Heart left ventricle (tissue), 16 donors: ENCODE results near the gene DRC1. TPM values are rescaled to one million over a fixed set of nuclear protein-coding genes. Genes with fewer than 3 reads are reported as not detected.

Experiments used
- ATAC-seq, 4 donors: fragments of 200-7000 bp; cut with Tn5 transposase; one replicate each; pipeline ENCODE4 v1.9.1; 2020 to 2022; ENCODE audit warnings: moderate library complexity in 4 of 4, mild to moderate bottlenecking in 3 of 4, moderate number of reproducible peaks in 1 of 4
- DNase-seq, 5 donors: peaks; one replicate each; pipeline ENCODE4 v3.0.0-alpha.2; 2020
- H3K27ac ChIP-seq, 12 donors: fragments of 200-600 bp; sonication (generic) in 4 of 12; one replicate each; pipeline versions ENCODE4 v1.5.0 to v1.8.0; 2016 to 2022; ENCODE audit warnings: mild to moderate bottlenecking in 2 of 12
- H3K27me3 ChIP-seq, 9 donors: fragments of 200-600 bp; sonication (generic) in 2 of 9; one replicate each; pipeline versions ENCODE4 v1.5.1 to v1.8.0; 2016 to 2022; ENCODE audit warnings: mild to moderate bottlenecking in 3 of 9
- H3K36me3 ChIP-seq, 9 donors: fragments of 200-600 bp; sonication (generic) in 2 of 9; one replicate each; pipeline versions ENCODE4 v1.5.0 to v1.8.0; 2018 to 2022; ENCODE audit warnings: mild to moderate bottlenecking in 2 of 9
- H3K4me1 ChIP-seq, 12 donors: fragments of 200-600 bp; sonication (generic) in 4 of 12; one replicate each; pipeline versions ENCODE4 v1.5.0 to v1.8.0; 2016 to 2022; ENCODE audit warnings: mild to moderate bottlenecking in 3 of 12
- H3K4me3 ChIP-seq, 12 donors: fragments of 200-600 bp; sonication (generic) in 4 of 12; one replicate each; pipeline versions ENCODE4 v1.5.0 to v1.8.0; 2017 to 2022; ENCODE audit warnings: mild to moderate bottlenecking in 9 of 12, moderate library complexity in 4 of 12
- H3K9me3 ChIP-seq, 12 donors: fragments of 200-600 bp; sonication (generic) in 4 of 12; one replicate each; pipeline versions ENCODE4 v1.5.0 to v1.8.0; 2016 to 2022; ENCODE audit warnings: mild to moderate bottlenecking in 1 of 12
- POLR2A ChIP-seq, 2 donors: fragments of 450-650 bp; IDR thresholded peaks; one replicate each; pipeline ENCODE4 v1.6.1; 2017; ENCODE audit warnings: antibody characterized with exemption in 2 of 2, mild to moderate bottlenecking in 2 of 2, moderate library complexity in 2 of 2
- WGBS, 4 donors: extraction: QIAGEN DNeasy Blood & Tissue Kit in 2 of 4; methylation state at CpG; one replicate each; pipeline versions ENCODE4 v1.1.5 to v1.1.7; 2013 to 2018; 5-methylcytosine and 5-hydroxymethylcytosine counted together
- intact Hi-C, 10 donors: fragments of 100-400 bp; cut with DNase I; formaldehyde crosslinking; loops; one replicate each; pipeline versions ENCODE4 v1.11.1 to v1.14.2; 2022
- polyA plus RNA-seq, 2 donors: library from polyadenylated mRNA; stranded (reverse); fragments of 200-250 nt; gene quantifications; one replicate each; pipeline ENCODE4 v1.2.3, GENCODE V29; 2013
- total RNA-seq, 9 donors: library from RNA; depleted of rRNA in 2 of 9; stranded (reverse); fragments of >200 nt in 2 of 9; fragmentation: NEBNext Ultra II Directional in 3 of 9; extraction: Animal tissue kit (Norgen Biotek cat#: 25700) in 3 of 9; gene quantifications; one replicate each; pipeline versions ENCODE4 v1.1.0 to v1.2.4, GENCODE V29; 2016 to 2023
- TF ChIP-seq, protein P1 (sequence below), 12 donors: fragments of 200-600 bp; sonication (generic) in 4 of 12; IDR thresholded peaks; one replicate each; pipeline versions ENCODE4 v1.5.0 to v1.8.0; 2018 to 2022; ENCODE audit warnings: antibody characterized with exemption in 12 of 12, mild to moderate bottlenecking in 5 of 12
- donor health status: ischemic (EF 13 %, LVEDD 7.1; RV severe dilation, severe dysfunction).
- donor health status: healthy with polysubstance abuse.
- donor health status: DM: no; HTN: yes; CAD: no.
- donor health status: DM: no; HTN: no; CAD: no.
- donor health status: ischemic (EF 25% LVEDD 6.9; RV normal size, moderate dysfunction).
- donor health status: ischemic (EF 25% LVEDD 5.7; RV mildly dilated, moderate dysfunction).
- donor health status: healthy.
- donor health status: DM: yes; HTN: yes; CAD: no.
- donor health status: ischemic (EF 35%, LVEDD 5.7; RV mildly dilated, moderate dysfunction).
- donor health status: nonischemic (EF 11% LVEDD 7.7; RV severe dilation, severe dysfunction).
- donor health status: DM: yes; HTN: yes; CAD: no.
- donor health status: PGD.
- donor health status: ischemic (EF 29% LVEDD 5.4; RV normal size, mild dysfunction).
- donor health status: nonischemic (EF 23%, LVEDD 6.1; RV moderate dilation, normal function).

The DRC1 gene
- total and polyA plus RNA-seq, 11 donors, result 0.15 to 0.73 (median 0.44) TPM; not detected in 8

- H3K4me1 ChIP-seq, result no peaks in the 10 kb centered on the region
- ATAC-seq (no peak), DNase-seq (no peak)
- intact Hi-C loops, result no loop called here
- no peak overlapping the region for H3K4me3 ChIP-seq
- H3K27ac ChIP-seq, result no peak overlapping the region
- TF ChIP-seq POLR2A (IDR thresholded peaks at IDR 0.05), result no peak
- TF ChIP-seq, protein P1, sequence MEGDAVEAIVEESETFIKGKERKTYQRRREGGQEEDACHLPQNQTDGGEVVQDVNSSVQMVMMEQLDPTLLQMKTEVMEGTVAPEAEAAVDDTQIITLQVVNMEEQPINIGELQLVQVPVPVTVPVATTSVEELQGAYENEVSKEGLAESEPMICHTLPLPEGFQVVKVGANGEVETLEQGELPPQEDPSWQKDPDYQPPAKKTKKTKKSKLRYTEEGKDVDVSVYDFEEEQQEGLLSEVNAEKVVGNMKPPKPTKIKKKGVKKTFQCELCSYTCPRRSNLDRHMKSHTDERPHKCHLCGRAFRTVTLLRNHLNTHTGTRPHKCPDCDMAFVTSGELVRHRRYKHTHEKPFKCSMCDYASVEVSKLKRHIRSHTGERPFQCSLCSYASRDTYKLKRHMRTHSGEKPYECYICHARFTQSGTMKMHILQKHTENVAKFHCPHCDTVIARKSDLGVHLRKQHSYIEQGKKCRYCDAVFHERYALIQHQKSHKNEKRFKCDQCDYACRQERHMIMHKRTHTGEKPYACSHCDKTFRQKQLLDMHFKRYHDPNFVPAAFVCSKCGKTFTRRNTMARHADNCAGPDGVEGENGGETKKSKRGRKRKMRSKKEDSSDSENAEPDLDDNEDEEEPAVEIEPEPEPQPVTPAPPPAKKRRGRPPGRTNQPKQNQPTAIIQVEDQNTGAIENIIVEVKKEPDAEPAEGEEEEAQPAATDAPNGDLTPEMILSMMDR (IDR thresholded peaks at IDR 0.05), result no peak
- WGBS, 4 donors, result 87 to 93% (median 89%) methylated on average over 3 of the region's 3 CpGs
- no peaks in the 10 kb centered on the region for H3K27me3 ChIP-seq
- H3K36me3 ChIP-seq, result no peaks in the 10 kb centered on the region
- no peaks in the 10 kb centered on the region for H3K9me3 ChIP-seq
Measured at GRCh38 chr2:26414311-26414710, 12.6 kb downstream of the DRC1 start.

- H3K4me3 ChIP-seq, result no peak overlapping the region
- H3K9me3 ChIP-seq, result no peaks in the 10 kb centered on the region
- no peak for ATAC-seq
- H3K36me3 ChIP-seq, result no peaks in the 10 kb centered on the region
- H3K4me1 ChIP-seq, result no peaks in the 10 kb centered on the region
- no peak for TF ChIP-seq POLR2A (IDR thresholded peaks at IDR 0.05)
- TF ChIP-seq, protein P1 (IDR thresholded peaks at IDR 0.05), result no peak
- no peak for DNase-seq
- intact Hi-C loops, result no loop called here
- H3K27me3 ChIP-seq, result no peaks in the 10 kb centered on the region
- no peak overlapping the region for H3K27ac ChIP-seq
- WGBS, 4 donors, result 77 to 80% (median 77%) methylated on average over 5 of the region's 5 CpGs
Measured at GRCh38 chr2:26421961-26422360, 20.2 kb downstream of the DRC1 start.

GRCh38 chr2:26422947-26423629 is 21.4 kb downstream of the DRC1 start:
- ATAC-seq (peak in 1 of 4 donors; percentile 45), DNase-seq (no peak)
- H3K36me3 ChIP-seq, result no peaks in the 10 kb centered on the region
- WGBS, 4 donors, result 38 to 50% (median 46%) methylated on average over 9 of the region's 9 CpGs
- H3K4me1 ChIP-seq, result no peaks in the 10 kb centered on the region
- H3K27ac ChIP-seq, result no peak overlapping the region
- no peak overlapping the region for H3K4me3 ChIP-seq
- H3K27me3 ChIP-seq, result no peaks in the 10 kb centered on the region
- H3K9me3 ChIP-seq, result no peaks in the 10 kb centered on the region
- intact Hi-C loops, result no loop called here
- TF ChIP-seq, protein P1 (IDR thresholded peaks at IDR 0.05), result no peak
- no peak for TF ChIP-seq POLR2A (IDR thresholded peaks at IDR 0.05)

DNA sequence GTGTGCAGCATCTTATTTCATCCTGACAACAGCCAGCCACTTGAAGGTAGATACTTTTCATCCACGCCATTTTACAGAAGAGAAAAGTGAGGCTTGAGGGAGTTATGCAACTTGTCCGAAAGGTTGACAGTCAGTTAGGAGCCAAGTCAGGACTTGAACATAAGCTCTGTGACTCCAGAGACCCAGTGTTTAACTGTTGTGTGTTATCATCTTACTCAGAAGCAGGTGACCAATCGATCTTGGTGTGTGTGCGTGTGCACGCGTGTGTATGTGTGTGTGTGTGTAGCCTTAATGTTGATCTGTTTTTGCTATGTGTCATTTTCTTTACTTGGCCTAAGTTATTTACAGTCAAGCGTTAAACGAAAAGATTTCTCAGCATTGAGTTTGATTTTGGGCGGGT is 22.0 kb downstream of the DRC1 start:
- intact Hi-C loops, result no loop called here
- Histone ChIP-seq H3K9me3 (no peaks in the 10 kb centered on the region), H3K36me3 (no peaks in the 10 kb centered on the region), H3K27me3 (no peaks in the 10 kb centered on the region), H3K27ac (no peak overlapping the region), H3K4me3 (no peak overlapping the region), H3K4me1 (no peaks in the 10 kb centered on the region)
- no peak for DNase-seq
- 84 to 94% (median 87%) methylated on average over 9 of the region's 9 CpGs for WGBS, 4 donors
- ATAC-seq, result no peak
- TF ChIP-seq, protein P1 (IDR thresholded peaks at IDR 0.05), result no peak
- TF ChIP-seq POLR2A (IDR thresholded peaks at IDR 0.05), result no peak
